ENCODE results near the gene SLC35G6.

- TF ChIP-seq CTCF (IDR thresholded peaks at IDR 0.05), result no peak
- no peak for TF ChIP-seq POLR2AphosphoS5 (IDR thresholded peaks at IDR 0.05)
- TF ChIP-seq POLR2A (IDR thresholded peaks at IDR 0.05), result no peak
- TF ChIP-seq EP300 (IDR thresholded peaks at IDR 0.05), result no peak
Observed at GRCh38 chr17:7528842-7529241, 47.6 kb downstream of the SLC35G6 start.
